Ishikawa (cell line): ENCODE measurements around the gene GHRHR.

ENCODE experiments used
- CEBPB ChIP-seq: IDR thresholded peaks from 2 replicates; pipeline ENCODE4 v1.6.1; 2012
- EGR1 ChIP-seq: IDR thresholded peaks from 2 replicates; pipeline ENCODE4 v1.6.1; 2012
- RAD21 ChIP-seq: IDR thresholded peaks from 2 replicates; pipeline ENCODE4 v1.6.1; 2012; ENCODE audit warnings: low read depth
- TAF1 ChIP-seq: IDR thresholded peaks from 2 replicates; pipeline ENCODE4 v1.6.1; 2012; ENCODE audit warnings: low read depth, mild to moderate bottlenecking
- TF ChIP-seq, protein P1 (sequence below): IDR thresholded peaks from 2 replicates; pipeline ENCODE4 v1.6.1; 2012; ENCODE audit warnings: low read depth, mild to moderate bottlenecking
- TF ChIP-seq, protein P2 (sequence below): IDR thresholded peaks from 2 replicates; pipeline ENCODE4 v1.6.1; 2012

DNA sequence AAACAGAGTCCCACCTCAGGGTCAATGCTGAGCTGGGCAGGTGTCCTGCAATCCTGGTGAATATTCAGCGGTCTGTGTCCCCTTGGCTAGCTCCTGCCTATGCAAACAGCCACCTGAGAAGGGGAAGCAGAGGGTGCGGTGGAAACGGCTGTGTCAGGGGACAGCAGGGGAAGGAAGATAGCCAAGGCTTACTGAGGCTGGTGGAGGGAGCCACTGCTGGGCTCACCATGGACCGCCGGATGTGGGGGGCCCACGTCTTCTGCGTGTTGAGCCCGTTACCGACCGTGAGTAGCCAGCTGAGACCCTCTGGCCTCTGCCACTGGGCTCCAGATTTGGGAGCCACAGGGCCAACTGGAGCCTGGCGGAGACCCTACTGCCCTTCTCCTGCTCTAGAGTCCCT is at the start of gene GHRHR:
- TF ChIP-seq RAD21 (no peak), TAF1 (no peak), CEBPB (no peak), EGR1 (no peak)
- TF ChIP-seq, protein P1, sequence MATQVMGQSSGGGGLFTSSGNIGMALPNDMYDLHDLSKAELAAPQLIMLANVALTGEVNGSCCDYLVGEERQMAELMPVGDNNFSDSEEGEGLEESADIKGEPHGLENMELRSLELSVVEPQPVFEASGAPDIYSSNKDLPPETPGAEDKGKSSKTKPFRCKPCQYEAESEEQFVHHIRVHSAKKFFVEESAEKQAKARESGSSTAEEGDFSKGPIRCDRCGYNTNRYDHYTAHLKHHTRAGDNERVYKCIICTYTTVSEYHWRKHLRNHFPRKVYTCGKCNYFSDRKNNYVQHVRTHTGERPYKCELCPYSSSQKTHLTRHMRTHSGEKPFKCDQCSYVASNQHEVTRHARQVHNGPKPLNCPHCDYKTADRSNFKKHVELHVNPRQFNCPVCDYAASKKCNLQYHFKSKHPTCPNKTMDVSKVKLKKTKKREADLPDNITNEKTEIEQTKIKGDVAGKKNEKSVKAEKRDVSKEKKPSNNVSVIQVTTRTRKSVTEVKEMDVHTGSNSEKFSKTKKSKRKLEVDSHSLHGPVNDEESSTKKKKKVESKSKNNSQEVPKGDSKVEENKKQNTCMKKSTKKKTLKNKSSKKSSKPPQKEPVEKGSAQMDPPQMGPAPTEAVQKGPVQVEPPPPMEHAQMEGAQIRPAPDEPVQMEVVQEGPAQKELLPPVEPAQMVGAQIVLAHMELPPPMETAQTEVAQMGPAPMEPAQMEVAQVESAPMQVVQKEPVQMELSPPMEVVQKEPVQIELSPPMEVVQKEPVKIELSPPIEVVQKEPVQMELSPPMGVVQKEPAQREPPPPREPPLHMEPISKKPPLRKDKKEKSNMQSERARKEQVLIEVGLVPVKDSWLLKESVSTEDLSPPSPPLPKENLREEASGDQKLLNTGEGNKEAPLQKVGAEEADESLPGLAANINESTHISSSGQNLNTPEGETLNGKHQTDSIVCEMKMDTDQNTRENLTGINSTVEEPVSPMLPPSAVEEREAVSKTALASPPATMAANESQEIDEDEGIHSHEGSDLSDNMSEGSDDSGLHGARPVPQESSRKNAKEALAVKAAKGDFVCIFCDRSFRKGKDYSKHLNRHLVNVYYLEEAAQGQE = no peak
- TF ChIP-seq, protein P2, sequence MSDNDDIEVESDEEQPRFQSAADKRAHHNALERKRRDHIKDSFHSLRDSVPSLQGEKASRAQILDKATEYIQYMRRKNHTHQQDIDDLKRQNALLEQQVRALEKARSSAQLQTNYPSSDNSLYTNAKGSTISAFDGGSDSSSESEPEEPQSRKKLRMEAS = no peak
